GM18861 (cell line): ENCODE data around the gene BPGM.

Experiments used
- ATAC-seq: cut with Tn5 transposase; IDR thresholded peaks from one replicate; pipeline ENCODE4 v1.9.1; 2021; ENCODE audit not compliant: unreplicated experiment

Gene BPGM

DNA sequence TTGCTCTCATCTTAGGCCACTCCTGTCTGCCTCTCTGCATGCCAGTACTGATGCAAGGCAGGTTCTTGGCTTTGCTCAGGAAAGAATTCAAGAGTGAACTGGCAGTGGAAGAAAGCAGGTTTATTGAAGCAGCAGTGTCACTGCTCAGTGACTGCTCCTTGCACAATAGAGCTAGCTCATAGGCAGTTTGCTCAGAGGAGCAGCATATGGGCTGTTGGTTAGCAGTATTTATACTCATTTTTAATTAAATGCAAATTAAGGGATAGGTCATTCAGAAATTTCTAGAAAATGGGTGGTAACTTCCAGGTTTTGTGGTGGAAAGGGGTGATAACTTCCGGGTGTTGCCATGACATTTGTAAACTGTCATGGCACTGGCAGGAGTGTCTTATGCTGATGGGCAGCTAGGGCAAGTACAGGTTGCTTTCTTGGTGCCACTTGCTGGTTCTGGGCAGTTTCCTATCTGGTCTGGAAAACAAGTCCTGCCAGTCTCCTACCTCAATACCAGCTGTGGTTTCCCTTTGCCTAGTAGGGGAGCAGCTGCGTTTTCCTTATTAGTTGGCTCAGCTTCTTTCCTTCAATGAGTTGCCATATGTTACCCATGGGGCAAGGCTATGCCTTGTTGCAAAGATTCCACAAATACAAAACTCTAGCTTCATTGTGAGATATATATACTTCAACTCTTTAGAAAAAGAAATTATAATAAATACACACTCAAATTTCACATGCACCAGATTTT is 68.0 kb downstream of the BPGM start:
- ATAC-seq: no peak

DNA sequence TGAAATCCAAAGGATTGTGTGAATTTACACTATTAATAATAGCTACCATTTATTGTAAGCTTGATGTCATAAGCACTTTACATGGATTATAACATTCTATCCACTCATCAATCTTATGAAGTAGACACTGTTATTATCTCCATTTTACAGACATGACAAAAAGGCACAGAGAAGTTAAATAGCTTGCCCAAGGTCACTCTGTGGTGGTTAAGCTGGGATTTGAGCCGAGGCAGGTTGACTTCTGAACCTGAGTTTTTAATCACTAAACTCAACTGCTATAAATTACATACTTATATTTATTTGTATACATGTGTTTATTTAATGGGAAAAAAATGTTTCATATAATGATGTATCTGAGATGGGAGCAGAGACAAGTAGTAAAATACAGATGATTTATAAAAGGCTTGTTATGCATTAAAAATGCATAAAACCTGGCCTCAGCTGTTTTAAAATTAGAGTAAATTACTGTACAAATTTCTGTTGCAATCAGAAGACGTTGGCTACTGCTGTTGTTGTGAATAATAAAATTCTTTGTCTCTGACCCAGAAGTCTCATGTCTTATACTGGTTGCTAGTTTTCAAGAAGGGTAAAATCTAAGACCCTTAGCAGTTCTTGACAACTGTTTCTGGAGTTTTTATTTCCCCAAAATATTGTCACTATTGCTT is 71.7 kb downstream of the BPGM start:
- no peak for ATAC-seq

DNA sequence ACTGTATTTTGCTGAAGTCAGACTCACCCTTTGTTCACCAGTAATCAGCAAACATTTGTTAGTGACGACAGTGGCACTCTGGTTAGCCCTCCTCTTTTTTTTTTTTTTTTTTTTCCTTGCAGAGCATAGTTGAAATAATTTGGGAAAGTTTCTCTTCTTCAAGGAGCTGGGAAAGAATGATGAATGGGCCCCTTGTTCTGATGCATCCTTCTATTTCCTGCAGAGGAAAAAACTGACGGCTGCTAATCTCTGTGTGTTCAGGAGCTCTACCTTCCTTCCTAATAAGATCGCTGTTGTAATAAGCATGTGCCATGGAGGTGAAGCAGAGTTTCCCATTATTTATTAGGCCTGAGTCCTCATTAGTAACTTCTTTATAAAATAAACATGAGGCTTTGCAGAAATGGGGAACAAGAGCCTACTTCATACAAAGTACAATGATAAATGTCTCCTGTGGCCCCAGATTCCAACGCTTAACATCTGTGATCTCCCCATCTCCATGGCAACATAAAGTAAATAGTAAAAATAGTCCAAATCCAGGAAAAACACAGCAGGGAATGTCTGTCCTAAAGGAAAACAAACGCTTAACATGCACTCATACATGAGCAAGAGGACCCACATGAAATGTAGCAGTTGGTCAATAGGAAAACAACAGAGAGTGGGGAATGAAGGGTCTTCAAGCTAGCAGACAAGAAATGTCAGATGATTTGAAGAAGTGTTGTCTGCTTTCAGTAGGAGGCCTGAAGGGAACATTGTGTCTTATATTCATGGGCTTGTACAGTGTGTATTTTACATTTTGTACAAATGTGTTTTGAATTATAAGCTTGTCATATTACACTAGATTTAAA is 73.7 kb downstream of the BPGM start:
- ATAC-seq: no peak

DNA sequence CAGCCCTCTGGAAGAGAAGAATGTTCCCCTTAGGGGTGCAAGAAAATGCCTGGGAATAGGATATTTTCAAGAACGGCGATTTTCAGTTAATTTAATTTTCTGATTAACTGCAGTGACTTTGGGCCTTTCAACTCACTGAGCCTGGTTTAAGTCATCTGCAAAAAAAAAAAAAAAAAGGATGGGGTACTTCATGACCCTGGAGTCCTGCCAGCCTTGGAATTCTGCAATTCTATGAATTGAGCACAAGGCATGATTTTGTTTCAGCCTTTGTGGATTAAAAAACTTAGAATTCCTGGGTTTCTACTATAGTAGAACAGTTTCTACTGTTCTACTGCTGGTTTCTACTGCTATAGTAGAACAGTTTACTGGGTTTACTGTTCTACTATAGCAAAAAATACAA is 74.5 kb downstream of the BPGM start:
- ATAC-seq: no peak

DNA sequence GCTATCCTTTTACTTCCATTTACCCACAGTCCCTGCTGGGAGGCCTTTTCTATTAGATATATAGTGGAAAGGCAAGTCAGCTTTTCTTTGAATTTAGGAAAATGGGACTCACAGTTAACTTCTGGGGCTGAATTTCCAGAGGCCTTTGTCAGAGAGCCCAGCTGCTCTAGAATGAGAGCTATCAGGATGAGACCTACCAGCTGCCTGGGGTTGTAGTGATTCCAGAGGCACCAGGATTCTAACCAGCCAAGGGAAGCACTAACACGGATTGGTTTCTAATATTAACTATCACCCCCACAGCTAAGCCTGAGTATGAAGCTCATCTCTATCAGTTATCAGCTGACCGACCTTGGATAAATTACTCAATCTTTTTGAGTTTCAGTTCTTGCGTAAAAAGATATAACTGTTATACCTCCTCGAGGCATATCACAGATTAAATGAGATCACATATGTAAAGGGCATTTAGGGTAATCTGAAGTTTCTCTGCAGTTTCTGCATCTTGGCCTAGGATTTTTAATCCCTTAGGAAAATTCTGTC is 76.2 kb downstream of the BPGM start:
- no peak for ATAC-seq

DNA sequence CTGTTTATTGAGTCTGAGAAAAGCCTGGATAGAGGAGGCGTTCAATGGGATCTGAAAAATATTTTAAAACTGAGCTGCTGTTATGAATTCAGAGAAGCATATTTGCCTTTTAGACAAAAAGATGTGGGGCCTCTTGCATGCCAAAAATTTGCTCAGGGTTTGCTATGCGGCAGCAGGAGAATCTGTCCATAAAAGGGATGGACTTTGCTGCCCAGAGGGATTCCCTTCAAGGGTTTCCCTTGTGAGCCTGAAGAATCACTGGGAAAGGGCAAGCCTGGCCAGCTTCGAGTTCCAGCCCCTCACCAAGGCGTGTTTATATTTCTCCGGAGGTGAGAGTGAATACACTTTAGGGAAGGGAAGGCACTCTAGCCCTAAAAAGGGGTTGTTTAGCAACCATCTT is 77.2 kb downstream of the BPGM start:
- no peak for ATAC-seq

DNA sequence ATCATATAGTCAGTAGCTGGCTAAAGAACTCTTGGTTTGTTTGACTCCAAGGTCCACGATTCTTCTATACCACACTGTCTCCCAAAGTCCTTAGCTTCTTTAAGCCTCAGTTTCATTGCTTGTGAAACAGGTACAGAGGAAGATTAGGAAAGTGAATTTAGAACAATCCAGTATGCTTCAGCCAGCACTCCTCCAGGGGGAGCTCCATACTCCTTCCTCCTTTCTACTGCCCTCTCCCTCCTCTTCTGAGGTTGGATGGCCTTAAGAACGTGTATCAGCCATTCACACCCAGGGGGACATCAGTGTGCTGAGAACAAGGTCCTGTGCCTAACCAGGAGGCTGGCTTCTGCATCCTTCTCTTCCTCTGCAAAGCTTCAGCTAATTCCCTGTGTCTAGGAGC is 78.0 kb downstream of the BPGM start:
- no peak for ATAC-seq

DNA sequence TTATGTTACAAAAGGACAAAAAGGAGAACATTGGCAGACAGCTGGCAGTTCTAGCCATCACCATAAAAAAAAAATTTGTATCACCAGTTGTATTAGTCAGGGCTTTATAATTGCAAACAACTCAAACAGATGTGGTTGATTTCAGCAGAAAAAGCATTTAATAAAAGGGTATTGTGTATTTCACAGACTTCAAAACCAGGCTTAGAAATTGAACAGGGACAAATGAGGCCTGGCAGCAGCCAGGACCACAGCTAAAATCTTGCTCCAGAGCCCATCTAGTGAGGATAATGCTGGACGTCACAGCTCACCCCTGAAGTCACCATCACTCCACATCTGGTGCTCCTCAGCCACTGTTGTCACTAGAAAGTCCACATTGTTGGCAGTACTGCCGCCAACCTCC is 79.9 kb downstream of the BPGM start:
- ATAC-seq: no peak

DNA sequence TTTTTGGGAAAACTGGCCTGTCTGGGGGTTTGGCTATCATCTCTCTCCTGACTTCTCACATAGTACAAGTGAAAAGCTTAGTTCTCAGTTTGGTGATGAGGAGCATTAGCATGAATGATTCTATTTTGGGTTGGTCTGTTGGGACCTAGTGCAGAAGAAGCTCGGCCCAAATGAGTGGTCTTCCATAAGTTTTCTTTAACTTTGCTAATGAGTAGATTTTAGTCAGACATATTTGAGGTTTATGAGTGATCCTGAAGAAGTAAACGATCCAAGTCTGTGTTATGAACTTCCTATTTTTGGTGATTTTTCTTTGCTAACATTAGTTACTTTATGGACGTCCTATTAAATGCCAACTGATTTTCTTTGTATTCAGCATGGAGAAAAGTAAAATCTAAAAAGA is 81.1 kb downstream of the BPGM start:
- ATAC-seq: no peak
